GM12878 (cell line): ENCODE results near the gene CDH5. TPM values are rescaled to one million over a fixed set of nuclear protein-coding genes. Genes with fewer than 3 reads are reported as not detected.

Experiments used
- ATAC-seq: fragments of 200-7000 bp; cut with Tn5 transposase; 3 replicates; pipeline ENCODE4 v1.9.1; 2020; ENCODE audit warnings: mild to moderate bottlenecking, moderate library complexity
- BruUV-seq: library from RNA; stranded (reverse); fragments of 400-500 nt; replicated peaks from 2 replicates; lab custom pipeline; 2021; lab: Mats Ljungman, UMichigan
- CTCF ChIA-PET: fragments of 300-600 bp; sonication (Branson Sonifier 250); formaldehyde crosslinking; extraction: SDS; loops from one replicate; lab custom pipeline; 2021; ENCODE audit warnings: inconsistent platforms; lab: Yijun Ruan, JAX
- POLR2A ChIA-PET: fragments of 350-600 bp; formaldehyde crosslinking; extraction: SDS; loops from one replicate; lab custom pipeline; 2021; ENCODE audit warnings: inconsistent platforms; lab: Charles Lee
- RAD21 ChIA-PET: fragments of 300-600 bp; sonication (Branson Sonifier 250); formaldehyde crosslinking; loops from one replicate; lab custom pipeline; 2023; ENCODE audit warnings: antibody characterized with exemption; ENCODE audit not compliant: unreplicated experiment; lab: Charles Lee
- SMC1A ChIA-PET: fragments of 300-600 bp; sonication (Branson Sonifier 250); formaldehyde crosslinking; loops from one replicate; lab custom pipeline; 2023; ENCODE audit not compliant: unreplicated experiment, uncharacterized antibody; lab: Charles Lee
- DNase-seq: peaks from one replicate; pipeline ENCODE4 v3.0.0-alpha.2; 2011; ENCODE audit warnings: low read depth, low spot score
- FAIRE-seq: peaks from 3 replicates; lab custom pipeline; 2011; peaks lifted over from hg19 to GRCh38; lab: Jason Lieb, UNC
- H2AFZ ChIP-seq: 2 replicates; pipeline ENCODE4 v1.6.0; 2011; ENCODE audit warnings: low read depth, low read length, control low read depth; ENCODE audit not compliant: control insufficient read depth
- H3K27ac ChIP-seq: 2 replicates; pipeline ENCODE4 v1.5.1; 2011; ENCODE audit warnings: control low read depth; ENCODE audit not compliant: control insufficient read depth, insufficient read depth
- H3K27me3 ChIP-seq, 2 experiments: replicated peaks in 1 of 2; 2 replicates each; pipeline versions ENCODE4 v1.6.0 to v1.6.1; 2011; ENCODE audit warnings: low read length in 1 of 2; ENCODE audit not compliant: control insufficient read depth in 2 of 2, insufficient read depth in 2 of 2
- H3K36me3 ChIP-seq, 2 experiments: 2 replicates each; pipeline ENCODE4 v1.5.1; 2011; ENCODE audit warnings: low read length in 1 of 2; ENCODE audit not compliant: control insufficient read depth in 2 of 2, insufficient read depth in 2 of 2
- H3K4me1 ChIP-seq: 2 replicates; pipeline ENCODE4 v1.6.1; 2011; ENCODE audit warnings: mild to moderate bottlenecking, low read length, moderate library complexity, mixed read lengths; ENCODE audit not compliant: control insufficient read depth, insufficient read depth
- H3K4me2 ChIP-seq: 2 replicates; pipeline ENCODE4 v1.6.0; 2011; ENCODE audit warnings: control low read depth; ENCODE audit not compliant: control insufficient read depth, insufficient read depth
- H3K4me3 ChIP-seq: fragments of 200-600 bp; sonication (generic); 2 replicates; pipeline ENCODE4 v1.5.1; 2016
- H3K79me2 ChIP-seq: 2 replicates; pipeline ENCODE4 v1.6.0; 2011; ENCODE audit warnings: low read length; ENCODE audit not compliant: control insufficient read depth, insufficient read depth
- H3K9ac ChIP-seq: 2 replicates; pipeline ENCODE4 v1.8.0; 2011; ENCODE audit warnings: low read length, control low read depth, mixed read lengths; ENCODE audit not compliant: control insufficient read depth, insufficient read depth
- H3K9me3 ChIP-seq: replicated peaks from 3 replicates; pipeline ENCODE4 v1.5.1; 2011; ENCODE audit warnings: mild to moderate bottlenecking, low read length; ENCODE audit not compliant: control insufficient read depth, insufficient read depth
- H4K20me1 ChIP-seq: 2 replicates; pipeline ENCODE4 v1.6.0; 2011; ENCODE audit not compliant: control insufficient read depth, insufficient read depth
- CEBPB ChIP-seq, 2 experiments: fragments of 150-350 bp in 1 of 2; IDR thresholded peaks; 2 replicates each; pipeline ENCODE4 v1.6.1; 2012 to 2014; ENCODE audit warnings: low read depth in 2 of 2, low read length in 2 of 2, borderline replicate concordance in 1 of 2, inconsistent platforms in 1 of 2
- DPF2 ChIP-seq: fragments of 450-650 bp; IDR thresholded peaks from 2 replicates; pipeline ENCODE4 v1.6.1; 2017; ENCODE audit warnings: mild to moderate bottlenecking
- E2F8 ChIP-seq: fragments of 450-650 bp; IDR thresholded peaks from 2 replicates; pipeline ENCODE4 v1.6.1; 2018; ENCODE audit warnings: mild to moderate bottlenecking, low read depth, moderate library complexity; ENCODE audit not compliant: partially characterized antibody
- ESRRA ChIP-seq: IDR thresholded peaks from 2 replicates; pipeline ENCODE4 v1.6.1; 2012; ENCODE audit warnings: mild to moderate bottlenecking, low read length, improper control_type of control experiment
- IKZF2 ChIP-seq, 2 experiments: fragments of 450-650 bp; IDR thresholded peaks; 2 replicates each; pipeline ENCODE4 v1.6.1; 2017; ENCODE audit warnings: mild to moderate bottlenecking in 2 of 2, moderate library complexity in 2 of 2
- RB1 ChIP-seq: fragments of 450-650 bp; formaldehyde crosslinking; IDR thresholded peaks from 2 replicates; pipeline ENCODE4 v1.6.1; 2017; ENCODE audit warnings: mild to moderate bottlenecking, borderline replicate concordance
- REST ChIP-seq: IDR thresholded peaks from 2 replicates; pipeline ENCODE4 v1.6.1; 2012; ENCODE audit warnings: mild to moderate bottlenecking, low read depth, low read length
- SMC3 ChIP-seq: IDR thresholded peaks from 2 replicates; pipeline ENCODE4 v1.6.1; 2011; ENCODE audit warnings: low read length, improper control_type of control experiment, borderline replicate concordance
- WGBS: methylation state at CpG from one replicate; pipeline ENCODE4 v1.1.6; 2016; ENCODE audit warnings: low lambda C conversion rate; ENCODE audit not compliant: insufficient replicate concordance, insufficient coverage; ENCODE audit errors: missing lambda C conversion rate; 5-methylcytosine and 5-hydroxymethylcytosine counted together
- in situ Hi-C: fragments of 300-500 bp; cut with MboI; formaldehyde crosslinking; loops from 9 replicates; pipeline ENCODE4 v1.14.3; 2018; ENCODE audit warnings: mixed read lengths
- intact Hi-C: fragments of 100-400 bp; cut with micrococcal nuclease; formaldehyde crosslinking; loops from one replicate; pipeline ENCODE4 v1.14.2; 2022; ENCODE audit not compliant: unreplicated experiment
- polyA plus RNA-seq, 11 experiments: library from polyadenylated mRNA; depleted of rRNA in 4 of 11; unstranded in 6 of 11; stranded (reverse) in 5 of 11; fragments of >200 nt; fragmentation: Nextera tagmentation in 4 of 11; fragmentation: Illumina TruSeq in 1 of 11; extraction: Ambion mirVana in 4 of 11; extraction: Trizol in 1 of 11; gene quantifications; 1 replicate in 1 of 11; 2 replicates in 10 of 11; pipeline versions ENCODE4 v1.2.1 to v1.2.3, GENCODE V29; 2011 to 2016; ENCODE audit warnings: inconsistent platforms in 2 of 11, missing spikeins in 2 of 11, low read depth in 1 of 11
- total RNA-seq, 4 experiments: library from RNA; depleted of rRNA in 3 of 4; stranded (reverse); fragments of >200 nt in 3 of 4; fragmentation: Illumina TruSeq in 1 of 4; extraction: Trizol in 1 of 4; gene quantifications; 2 replicates each; pipeline versions ENCODE4 v1.2.1 to v1.2.3, GENCODE V29; 2013 to 2021
- TF ChIP-seq, protein P1 (sequence below): IDR thresholded peaks from 2 replicates; pipeline ENCODE4 v1.6.1; 2011; ENCODE audit warnings: low read depth, low read length, improper control_type of control experiment, borderline replicate concordance
- TF ChIP-seq, protein P2 (sequence below): fragments of 450-650 bp; IDR thresholded peaks from 2 replicates; pipeline ENCODE4 v1.6.1; 2017; ENCODE audit warnings: mild to moderate bottlenecking
- TF ChIP-seq, protein P3 (sequence below), 3 experiments: IDR thresholded peaks in 2 of 3; conservative IDR thresholded peaks in 1 of 3; 2 replicates each; pipeline ENCODE4 v1.5.1; 2011; ENCODE audit warnings: low read depth in 3 of 3, low read length in 3 of 3, mild to moderate bottlenecking in 3 of 3, control low read depth in 2 of 3, moderate library complexity in 2 of 3, inconsistent platforms in 1 of 3, mixed read lengths in 1 of 3; ENCODE audit not compliant: control insufficient read depth in 2 of 3, insufficient read depth in 1 of 3; ENCODE audit errors: extremely low read depth in 1 of 3

CDH5 gene
- total and polyA plus RNA-seq, 10 of the 15 experiments (the other 5 are each of a cell fraction or from before 2014, with no cell fraction given) = not detected

- no peak for TF ChIP-seq REST
Measured at GRCh38 chr16:66420396-66420795, 53.9 kb downstream of the CDH5 start (continued).

- FAIRE-seq (no peak), DNase-seq (no peak), ATAC-seq (no peak)
- BruUV-seq = no TSS peak
- no peak overlapping the region for H3K27ac ChIP-seq
- no peak overlapping the region for H3K4me3 ChIP-seq
- H3K36me3 ChIP-seq = no peaks in the 10 kb centered on the region
- 48% methylated on average over 6 of the region's 6 CpGs for WGBS
- CTCF ChIA-PET = interaction anchor here (1.2 to 1.4 kb wide), 2 partner anchors 64 to 186 kb away, joined by 3 to 4 read pairs; no protein-coding TSS in a partner anchor
- H3K9me3 ChIP-seq = peaks cover 4% of the 10 kb centered on the region; the same call in 2 of the 3 replicates
- SMC1A ChIA-PET = no interaction called here
- H2AFZ ChIP-seq = no peak overlapping the region
- no peaks in the 10 kb centered on the region for H3K4me1 ChIP-seq
- H4K20me1 ChIP-seq = no peaks in the 10 kb centered on the region
- peaks cover 11 to 14% of the 10 kb centered on the region in 2 experiments for H3K27me3 ChIP-seq
- no peak overlapping the region for H3K4me2 ChIP-seq
- POLR2A ChIA-PET = no interaction called here
- in situ Hi-C loops = no loop called here
- no peak overlapping the region for H3K9ac ChIP-seq
- intact Hi-C loops = no loop called here
- RAD21 ChIA-PET = no interaction called here
- H3K79me2 ChIP-seq = no peaks in the 10 kb centered on the region
- TF ChIP-seq DPF2 (no peak), RB1 (no peak), IKZF2 (IDR thresholded peaks at IDR 0.05) (no peak), E2F8 (no peak), ESRRA (no peak), SMC3 (no peak), CEBPB (IDR thresholded peaks at IDR 0.05; ENCODE audit: borderline replicate concordance in 1 of 2, low read depth in 2 of 2, low read length in 2 of 2) (no peak)
- TF ChIP-seq, protein P1, sequence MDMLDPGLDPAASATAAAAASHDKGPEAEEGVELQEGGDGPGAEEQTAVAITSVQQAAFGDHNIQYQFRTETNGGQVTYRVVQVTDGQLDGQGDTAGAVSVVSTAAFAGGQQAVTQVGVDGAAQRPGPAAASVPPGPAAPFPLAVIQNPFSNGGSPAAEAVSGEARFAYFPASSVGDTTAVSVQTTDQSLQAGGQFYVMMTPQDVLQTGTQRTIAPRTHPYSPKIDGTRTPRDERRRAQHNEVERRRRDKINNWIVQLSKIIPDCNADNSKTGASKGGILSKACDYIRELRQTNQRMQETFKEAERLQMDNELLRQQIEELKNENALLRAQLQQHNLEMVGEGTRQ = no peak
- TF ChIP-seq, protein P2, sequence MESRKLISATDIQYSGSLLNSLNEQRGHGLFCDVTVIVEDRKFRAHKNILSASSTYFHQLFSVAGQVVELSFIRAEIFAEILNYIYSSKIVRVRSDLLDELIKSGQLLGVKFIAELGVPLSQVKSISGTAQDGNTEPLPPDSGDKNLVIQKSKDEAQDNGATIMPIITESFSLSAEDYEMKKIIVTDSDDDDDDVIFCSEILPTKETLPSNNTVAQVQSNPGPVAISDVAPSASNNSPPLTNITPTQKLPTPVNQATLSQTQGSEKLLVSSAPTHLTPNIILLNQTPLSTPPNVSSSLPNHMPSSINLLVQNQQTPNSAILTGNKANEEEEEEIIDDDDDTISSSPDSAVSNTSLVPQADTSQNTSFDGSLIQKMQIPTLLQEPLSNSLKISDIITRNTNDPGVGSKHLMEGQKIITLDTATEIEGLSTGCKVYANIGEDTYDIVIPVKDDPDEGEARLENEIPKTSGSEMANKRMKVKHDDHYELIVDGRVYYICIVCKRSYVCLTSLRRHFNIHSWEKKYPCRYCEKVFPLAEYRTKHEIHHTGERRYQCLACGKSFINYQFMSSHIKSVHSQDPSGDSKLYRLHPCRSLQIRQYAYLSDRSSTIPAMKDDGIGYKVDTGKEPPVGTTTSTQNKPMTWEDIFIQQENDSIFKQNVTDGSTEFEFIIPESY = no peak
- TF ChIP-seq, protein P3, sequence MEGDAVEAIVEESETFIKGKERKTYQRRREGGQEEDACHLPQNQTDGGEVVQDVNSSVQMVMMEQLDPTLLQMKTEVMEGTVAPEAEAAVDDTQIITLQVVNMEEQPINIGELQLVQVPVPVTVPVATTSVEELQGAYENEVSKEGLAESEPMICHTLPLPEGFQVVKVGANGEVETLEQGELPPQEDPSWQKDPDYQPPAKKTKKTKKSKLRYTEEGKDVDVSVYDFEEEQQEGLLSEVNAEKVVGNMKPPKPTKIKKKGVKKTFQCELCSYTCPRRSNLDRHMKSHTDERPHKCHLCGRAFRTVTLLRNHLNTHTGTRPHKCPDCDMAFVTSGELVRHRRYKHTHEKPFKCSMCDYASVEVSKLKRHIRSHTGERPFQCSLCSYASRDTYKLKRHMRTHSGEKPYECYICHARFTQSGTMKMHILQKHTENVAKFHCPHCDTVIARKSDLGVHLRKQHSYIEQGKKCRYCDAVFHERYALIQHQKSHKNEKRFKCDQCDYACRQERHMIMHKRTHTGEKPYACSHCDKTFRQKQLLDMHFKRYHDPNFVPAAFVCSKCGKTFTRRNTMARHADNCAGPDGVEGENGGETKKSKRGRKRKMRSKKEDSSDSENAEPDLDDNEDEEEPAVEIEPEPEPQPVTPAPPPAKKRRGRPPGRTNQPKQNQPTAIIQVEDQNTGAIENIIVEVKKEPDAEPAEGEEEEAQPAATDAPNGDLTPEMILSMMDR (IDR thresholded peaks at IDR 0.05 in 2 of 3, conservative IDR thresholded peaks at IDR 0.05 in 1 of 3; ENCODE audit: control insufficient read depth in 2 of 3, extremely low read depth in 1 of 3, insufficient read depth in 1 of 3, low read depth in 3 of 3, low read length in 3 of 3) = no peak
Measured at GRCh38 chr16:66421891-66422290, 55.4 kb downstream of the CDH5 start.
